Neural cell (in vitro differentiated cells): ENCODE data around the gene RAB28. TPM values are rescaled to one million over a fixed set of nuclear protein-coding genes. Genes with fewer than 3 reads are reported as not detected.

Experiments used
- H2AFZ ChIP-seq: fragments of 200-600, 300-800 bp; sonication (generic), shearing (Covaris generic); 2 replicates; pipeline ENCODE4 v1.6.0; 2014; ENCODE audit warnings: low read depth, mild to moderate bottlenecking, antibody characterized with exemption, low read length, moderate library complexity
- H3F3A ChIP-seq: fragments of 200-600 bp; shearing (Covaris generic); 2 replicates; pipeline ENCODE4 v1.6.1; 2016; ENCODE audit warnings: mild to moderate bottlenecking, moderate library complexity, mixed read lengths, antibody characterized with exemption, low read length; ENCODE audit not compliant: insufficient read depth, poor library complexity, severe bottlenecking
- H3K27ac ChIP-seq: fragments of 200-600, 300-800 bp; sonication (generic), shearing (Covaris generic); 2 replicates; pipeline ENCODE4 v1.5.1; 2014; ENCODE audit warnings: mild to moderate bottlenecking, low read length, moderate library complexity
- H3K27me3 ChIP-seq: fragments of 300-800, 200-600 bp; sonication (generic), shearing (Covaris generic); 2 replicates; pipeline ENCODE4 v1.6.0; 2014; ENCODE audit warnings: mild to moderate bottlenecking, low read depth, low read length, moderate library complexity; ENCODE audit not compliant: insufficient read depth
- H3K36me3 ChIP-seq: fragments of 300-800, 200-600 bp; sonication (generic), shearing (Covaris generic); 2 replicates; pipeline ENCODE4 v1.5.1; 2014; ENCODE audit warnings: mild to moderate bottlenecking, antibody characterized with exemption, low read length, moderate library complexity; ENCODE audit not compliant: insufficient read depth
- H3K4me2 ChIP-seq: fragments of 300-800, 200-600 bp; sonication (generic), shearing (Covaris generic); 2 replicates; pipeline ENCODE4 v1.6.0; 2014; ENCODE audit warnings: mild to moderate bottlenecking, low read length
- H3K4me3 ChIP-seq: fragments of 300-800, 200-600 bp; sonication (generic), shearing (Covaris generic); 2 replicates; pipeline ENCODE4 v1.5.1; 2014; ENCODE audit warnings: mild to moderate bottlenecking, low read length, moderate library complexity
- H3K79me2 ChIP-seq: fragments of 200-600 bp; shearing (Covaris generic); replicated peaks from 2 replicates; pipeline ENCODE4 v1.6.0; 2014; ENCODE audit warnings: mild to moderate bottlenecking, low read length, moderate library complexity; ENCODE audit not compliant: insufficient read depth
- H3K9ac ChIP-seq: fragments of 300-800, 200-600 bp; sonication (generic), shearing (Covaris generic); 2 replicates; pipeline ENCODE4 v1.6.1; 2016; ENCODE audit warnings: mild to moderate bottlenecking, low read length, mixed read lengths
- H3K9me2 ChIP-seq: fragments of 200-600 bp; shearing (Covaris generic); 2 replicates; pipeline ENCODE4 v1.6.1; 2016; ENCODE audit warnings: mild to moderate bottlenecking, low read length, mixed read lengths; ENCODE audit not compliant: insufficient read depth
- H3K9me3 ChIP-seq: fragments of 200-600, 300-800 bp; sonication (generic), shearing (Covaris generic); 2 replicates; pipeline ENCODE4 v1.6.1; 2016; ENCODE audit warnings: mild to moderate bottlenecking, mixed run types, low read length, moderate library complexity, mixed read lengths
- H4K20me1 ChIP-seq: fragments of 200-600 bp; shearing (Covaris generic); 2 replicates; pipeline ENCODE4 v1.6.1; 2016; ENCODE audit warnings: mild to moderate bottlenecking, mixed run types; ENCODE audit not compliant: insufficient read depth
- CTCF ChIP-seq: fragments of 450-650 bp; IDR thresholded peaks from 2 replicates; pipeline ENCODE4 v1.5.1; 2014; ENCODE audit warnings: antibody characterized with exemption, mild to moderate bottlenecking, moderate library complexity; ENCODE audit not compliant: poor library complexity, severe bottlenecking
- EP300 ChIP-seq: fragments of 450-650 bp; conservative IDR thresholded peaks from 2 replicates; pipeline ENCODE4 v1.6.1; 2014; ENCODE audit warnings: antibody characterized with exemption, mild to moderate bottlenecking, moderate library complexity; ENCODE audit not compliant: poor library complexity, severe bottlenecking
- EZH2 ChIP-seq: fragments of 200-600, 300-800 bp; shearing (Covaris generic), sonication (generic); IDR thresholded peaks from 2 replicates; pipeline ENCODE4 v1.6.1; 2014; ENCODE audit warnings: antibody characterized with exemption, low read length, borderline replicate concordance, mild to moderate bottlenecking; ENCODE audit not compliant: insufficient read depth, poor library complexity, severe bottlenecking
- MXI1 ChIP-seq: fragments of 450-650 bp; conservative IDR thresholded peaks from 2 replicates; pipeline ENCODE4 v1.6.1; 2014; ENCODE audit warnings: antibody characterized with exemption, mild to moderate bottlenecking; ENCODE audit not compliant: poor library complexity, severe bottlenecking
- POLR2AphosphoS5 ChIP-seq: IDR thresholded peaks from 2 replicates; pipeline ENCODE4 v1.6.1; 2012
- RAD21 ChIP-seq: fragments of 450-650 bp; conservative IDR thresholded peaks from 2 replicates; pipeline ENCODE4 v1.6.1; 2014; ENCODE audit warnings: antibody characterized with exemption, mild to moderate bottlenecking, moderate library complexity
- SMC3 ChIP-seq: fragments of 450-650 bp; conservative IDR thresholded peaks from 2 replicates; pipeline ENCODE4 v1.6.1; 2014; ENCODE audit warnings: antibody characterized with exemption, mild to moderate bottlenecking, moderate library complexity; ENCODE audit not compliant: poor library complexity
- TAF1 ChIP-seq: IDR thresholded peaks from 2 replicates; pipeline ENCODE4 v1.6.1; 2012; ENCODE audit warnings: low read depth
- polyA plus RNA-seq: library from polyadenylated mRNA; depleted of rRNA; stranded (reverse); fragments of >200 nt; gene quantifications from 2 replicates; pipeline ENCODE4 v1.2.3, GENCODE V29; 2014
- TF ChIP-seq, protein P1 (sequence below): IDR thresholded peaks from 2 replicates; pipeline ENCODE4 v1.6.1; 2012; ENCODE audit warnings: borderline replicate concordance

The RAB28 gene
- polyA plus RNA-seq, 1 donor from 2014 or later = 60.7 TPM

DNA sequence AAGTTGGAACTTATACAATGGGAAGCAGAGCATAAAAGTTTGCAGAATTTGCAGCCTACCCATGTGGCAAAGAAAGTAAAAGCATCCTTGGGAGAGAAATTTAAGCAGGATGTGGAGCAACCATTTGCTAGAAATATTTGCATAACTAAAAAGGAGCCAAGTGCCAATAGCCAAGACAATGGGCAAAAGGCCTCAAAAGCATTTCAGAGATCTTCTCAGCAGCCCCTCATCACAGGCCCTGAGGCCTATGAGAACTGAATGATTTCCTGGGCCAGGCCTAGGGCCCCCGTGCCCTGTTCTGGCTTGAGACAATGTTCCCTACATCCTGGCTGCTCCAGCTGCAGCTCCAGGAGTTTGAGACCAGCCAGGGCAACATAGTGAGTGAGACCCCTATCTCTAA, 25.3 kb upstream of the RAB28 start:
- TF ChIP-seq TAF1 = no peak

DNA sequence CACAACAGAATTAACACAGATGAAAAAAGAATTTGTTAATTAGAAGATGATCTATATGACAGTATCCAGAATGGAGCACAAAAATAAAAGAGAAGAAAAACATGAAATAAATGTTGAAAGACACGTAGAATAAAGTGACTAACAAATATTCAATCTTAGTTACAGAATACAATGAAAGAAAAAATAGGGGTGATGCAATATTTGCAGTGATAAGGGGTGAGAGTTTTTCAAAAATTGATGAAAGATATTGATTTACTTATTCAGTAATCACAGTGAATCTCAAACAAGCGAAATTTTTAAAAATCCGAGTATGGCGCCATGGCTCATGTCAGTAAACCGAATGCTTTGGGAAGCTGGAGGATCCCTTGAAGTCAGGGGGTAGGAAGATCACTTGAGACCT, 20.2 kb upstream of the RAB28 start:
- no peaks in the 10 kb centered on the region for H3K79me2 ChIP-seq
- H3F3A ChIP-seq = no peaks in the 10 kb centered on the region
- TF ChIP-seq SMC3 = no peak
- H3K9me2 ChIP-seq = no peaks in the 10 kb centered on the region
- H3K36me3 ChIP-seq = no peaks in the 10 kb centered on the region
- no peak overlapping the region for H3K4me2 ChIP-seq
- no peak overlapping the region for H2AFZ ChIP-seq
- no peaks in the 10 kb centered on the region for H3K27me3 ChIP-seq
- no peak overlapping the region for H3K4me3 ChIP-seq
- no peaks in the 10 kb centered on the region for H3K9me3 ChIP-seq
- H3K9ac ChIP-seq = no peak overlapping the region
- no peaks in the 10 kb centered on the region for H4K20me1 ChIP-seq
- no peak overlapping the region for H3K27ac ChIP-seq

More for the DNA sequence above, 25.3 kb upstream of the RAB28 start:
- Histone ChIP-seq H4K20me1 (no peaks in the 10 kb centered on the region), H3K27me3 (peaks cover 13% of the 10 kb centered on the region), H3K79me2 (no peaks in the 10 kb centered on the region), H3K4me2 (no peak overlapping the region), H2AFZ (no peak overlapping the region), H3F3A (no peaks in the 10 kb centered on the region), H3K9me3 (no peaks in the 10 kb centered on the region), H3K27ac (no peak overlapping the region), H3K9me2 (no peaks in the 10 kb centered on the region), H3K4me3 (no peak overlapping the region), H3K36me3 (no peaks in the 10 kb centered on the region), H3K9ac (no peak overlapping the region)

GRCh38 chr4:13498469-13498868, 14.3 kb upstream of the RAB28 start:
- no peak overlapping the region for H3K4me3 ChIP-seq

More at GRCh38 chr4:13498469-13498868, 14.3 kb upstream of the RAB28 start:
- Histone ChIP-seq H3K9me3 (no peaks in the 10 kb centered on the region), H3K9ac (no peak overlapping the region), H3F3A (no peaks in the 10 kb centered on the region), H3K27ac (no peak overlapping the region), H2AFZ (no peak overlapping the region), H3K9me2 (no peaks in the 10 kb centered on the region), H3K79me2 (no peaks in the 10 kb centered on the region), H3K4me2 (no peak overlapping the region), H4K20me1 (no peaks in the 10 kb centered on the region), H3K27me3 (no peaks in the 10 kb centered on the region), H3K36me3 (no peaks in the 10 kb centered on the region)
- no peak for TF ChIP-seq EP300
- no peak for TF ChIP-seq CTCF
- no peak for TF ChIP-seq SMC3
- TF ChIP-seq, protein P1, sequence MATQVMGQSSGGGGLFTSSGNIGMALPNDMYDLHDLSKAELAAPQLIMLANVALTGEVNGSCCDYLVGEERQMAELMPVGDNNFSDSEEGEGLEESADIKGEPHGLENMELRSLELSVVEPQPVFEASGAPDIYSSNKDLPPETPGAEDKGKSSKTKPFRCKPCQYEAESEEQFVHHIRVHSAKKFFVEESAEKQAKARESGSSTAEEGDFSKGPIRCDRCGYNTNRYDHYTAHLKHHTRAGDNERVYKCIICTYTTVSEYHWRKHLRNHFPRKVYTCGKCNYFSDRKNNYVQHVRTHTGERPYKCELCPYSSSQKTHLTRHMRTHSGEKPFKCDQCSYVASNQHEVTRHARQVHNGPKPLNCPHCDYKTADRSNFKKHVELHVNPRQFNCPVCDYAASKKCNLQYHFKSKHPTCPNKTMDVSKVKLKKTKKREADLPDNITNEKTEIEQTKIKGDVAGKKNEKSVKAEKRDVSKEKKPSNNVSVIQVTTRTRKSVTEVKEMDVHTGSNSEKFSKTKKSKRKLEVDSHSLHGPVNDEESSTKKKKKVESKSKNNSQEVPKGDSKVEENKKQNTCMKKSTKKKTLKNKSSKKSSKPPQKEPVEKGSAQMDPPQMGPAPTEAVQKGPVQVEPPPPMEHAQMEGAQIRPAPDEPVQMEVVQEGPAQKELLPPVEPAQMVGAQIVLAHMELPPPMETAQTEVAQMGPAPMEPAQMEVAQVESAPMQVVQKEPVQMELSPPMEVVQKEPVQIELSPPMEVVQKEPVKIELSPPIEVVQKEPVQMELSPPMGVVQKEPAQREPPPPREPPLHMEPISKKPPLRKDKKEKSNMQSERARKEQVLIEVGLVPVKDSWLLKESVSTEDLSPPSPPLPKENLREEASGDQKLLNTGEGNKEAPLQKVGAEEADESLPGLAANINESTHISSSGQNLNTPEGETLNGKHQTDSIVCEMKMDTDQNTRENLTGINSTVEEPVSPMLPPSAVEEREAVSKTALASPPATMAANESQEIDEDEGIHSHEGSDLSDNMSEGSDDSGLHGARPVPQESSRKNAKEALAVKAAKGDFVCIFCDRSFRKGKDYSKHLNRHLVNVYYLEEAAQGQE = no peak
- no peak for TF ChIP-seq RAD21
- TF ChIP-seq MXI1 = no peak
- no peak for TF ChIP-seq EZH2
- no peak for TF ChIP-seq TAF1
- TF ChIP-seq POLR2AphosphoS5 = no peak
